Urothelium cell line (cell line): ENCODE measurements around the gene SNAP23.

Experiments used
- DNase-seq: peaks from one replicate; pipeline ENCODE4 v3.0.0; 2011; ENCODE audit warnings: low spot score, mixed read lengths
- FAIRE-seq: peaks from 2 replicates; lab custom pipeline; 2011; peaks lifted over from hg19 to GRCh38; lab: Jason Lieb, UNC

SNAP23 gene

GRCh38 chr15:42493679-42494078 lies 1.8 kb upstream of the SNAP23 start:
- FAIRE-seq (no peak), DNase-seq (no peak)

GRCh38 chr15:42494998-42495360 lies 455 bp upstream of the SNAP23 start:
- DNase-seq (peak; percentile 25), FAIRE-seq (no peak)

GRCh38 chr15:42498212-42499068 lies 3.0 kb downstream of the SNAP23 start:
- no peak for DNase-seq
- FAIRE-seq: no peak

- no peak for FAIRE-seq
Observed at GRCh38 chr15:42499858-42500609, 4.6 kb downstream of the SNAP23 start.

GRCh38 chr15:42502477-42502876 lies 7.0 kb downstream of the SNAP23 start:
- FAIRE-seq (no peak), DNase-seq (no peak)

More at GRCh38 chr15:42499858-42500609, 4.6 kb downstream of the SNAP23 start:
- DNase-seq: no peak

GRCh38 chr15:42503825-42504224 lies 8.4 kb downstream of the SNAP23 start:
- FAIRE-seq (no peak), DNase-seq (no peak)

- DNase-seq (no peak), FAIRE-seq (no peak)
Observed at GRCh38 chr15:42504631-42505030, 9.2 kb downstream of the SNAP23 start.

- FAIRE-seq: no peak
- DNase-seq: no peak
Observed at GRCh38 chr15:42507514-42507913, 12.1 kb downstream of the SNAP23 start.

GRCh38 chr15:42508263-42508690 lies 12.8 kb downstream of the SNAP23 start:
- DNase-seq (no peak), FAIRE-seq (no peak)

- no peak for FAIRE-seq
- DNase-seq: no peak
Observed at GRCh38 chr15:42510258-42511006, 15.0 kb downstream of the SNAP23 start.

GRCh38 chr15:42511007-42511391 lies 15.6 kb downstream of the SNAP23 start:
- FAIRE-seq (no peak), DNase-seq (no peak)

- no peak for FAIRE-seq
Observed at GRCh38 chr15:42523331-42523730, 27.9 kb downstream of the SNAP23 start.

GRCh38 chr15:42528970-42529369 lies 33.5 kb downstream of the SNAP23 start:
- FAIRE-seq: no peak
- DNase-seq: no peak

More at GRCh38 chr15:42523331-42523730, 27.9 kb downstream of the SNAP23 start:
- no peak for DNase-seq

- FAIRE-seq (no peak), DNase-seq (no peak)
Observed at GRCh38 chr15:42533246-42533645, 37.8 kb downstream of the SNAP23 start.

- FAIRE-seq: no peak
- DNase-seq: no peak
Observed at GRCh38 chr15:42544853-42545629, 49.6 kb downstream of the SNAP23 start.

GRCh38 chr15:42547918-42548248 lies 52.4 kb downstream of the SNAP23 start:
- DNase-seq: no peak
- no peak for FAIRE-seq

GRCh38 chr15:42548249-42549031 lies 53.0 kb downstream of the SNAP23 start, which contains the start of the genes HAUS2 and LRRC57:
TSS of gene HAUS2 (plus strand) at chr15:42548838. CDS start at chr15:42548873, 35 bp downstream.
TSS of gene LRRC57 (minus strand) at chr15:42548793. CDS start at chr15:42548434, 359 bp downstream.
- no peak for FAIRE-seq
- DNase-seq: peak; percentile 96

- DNase-seq (no peak), FAIRE-seq (no peak)
Observed at GRCh38 chr15:42549032-42549491, 53.6 kb downstream of the SNAP23 start.

- FAIRE-seq (no peak), DNase-seq (no peak)
Observed at GRCh38 chr15:42549741-42550392, 54.4 kb downstream of the SNAP23 start.
